Fibroblast of lung (primary cell): Measurements from ENCODE around the gene INHBB.

Experiments used
- CTCF ChIP-seq, 2 donors: IDR thresholded peaks in 1 of 2; conservative IDR thresholded peaks in 1 of 2; 1 replicate in 1 of 2; 2 replicates in 1 of 2; pipeline ENCODE4 v1.5.1; 2011 to 2012; ENCODE audit warnings: low read length in 2 of 2, control low read depth in 1 of 2, inconsistent platforms in 1 of 2, low read depth in 1 of 2, mild to moderate bottlenecking in 1 of 2
- EZH2 ChIP-seq: IDR thresholded peaks from 2 replicates; pipeline ENCODE4 v1.5.1; 2012; ENCODE audit warnings: low read length, control low read depth, mild to moderate bottlenecking; ENCODE audit errors: missing control alignments

GRCh38 chr2:120374821-120375220, 28.9 kb downstream of the INHBB start:
- TF ChIP-seq CTCF (conservative IDR thresholded peaks at IDR 0.05 in 1 of 2, IDR thresholded peaks at IDR 0.05 in 1 of 2; ENCODE audit: low read depth in 1 of 2, low read length in 2 of 2): no peak
- no peak for TF ChIP-seq EZH2
